WTC11 (cell line): ENCODE results near the gene ABLIM2.

Experiments used
- ATF1 ChIP-seq: sonication (generic); formaldehyde crosslinking; IDR thresholded peaks from 2 replicates; pipeline ENCODE4 v1.8.1; 2023; ENCODE audit warnings: mild to moderate bottlenecking, moderate library complexity, missing genetic modification reagents
- CREB1 ChIP-seq: sonication (generic); formaldehyde crosslinking; IDR thresholded peaks from 2 replicates; pipeline ENCODE4 v1.8.0; 2023; ENCODE audit warnings: mild to moderate bottlenecking, missing genetic modification reagents
- HMGA2 ChIP-seq: fragments of 250-450 bp; sonication (Bioruptor Pico); IDR thresholded peaks from 2 replicates; pipeline ENCODE4 v1.4.0; 2021; ENCODE audit warnings: mild to moderate bottlenecking, moderate library complexity
- JUN ChIP-seq: sonication (generic); formaldehyde crosslinking; IDR thresholded peaks from 2 replicates; pipeline ENCODE4 v1.8.0; 2023; ENCODE audit warnings: mild to moderate bottlenecking, missing genetic modification reagents
- RORB ChIP-seq: fragments of 250-450 bp; sonication (Bioruptor Pico); IDR thresholded peaks from 2 replicates; pipeline ENCODE4 v1.9.0; 2021; ENCODE audit warnings: mild to moderate bottlenecking
- SP1 ChIP-seq: sonication (generic); formaldehyde crosslinking; conservative IDR thresholded peaks from 2 replicates; pipeline ENCODE4 v1.8.1; 2022; ENCODE audit warnings: missing genetic modification reagents
- ZNF232 ChIP-seq: sonication (generic); formaldehyde crosslinking; IDR thresholded peaks from 2 replicates; pipeline ENCODE4 v1.8.0; 2022; ENCODE audit warnings: mild to moderate bottlenecking, missing genetic modification reagents
- TF ChIP-seq, protein P1 (sequence below): fragments of 200-600 bp; IDR thresholded peaks from 2 replicates; pipeline ENCODE4 v1.8.0; 2022; ENCODE audit warnings: antibody characterized with exemption
- TF ChIP-seq, protein P2 (sequence below): sonication (generic); formaldehyde crosslinking; IDR thresholded peaks from 2 replicates; pipeline ENCODE4 v1.8.1; 2023; ENCODE audit warnings: mild to moderate bottlenecking, missing genetic modification reagents, moderate library complexity
- TF ChIP-seq, protein P3 (sequence below): sonication (generic); formaldehyde crosslinking; IDR thresholded peaks from 2 replicates; pipeline ENCODE4 v1.8.1; 2023; ENCODE audit warnings: mild to moderate bottlenecking, moderate library complexity, missing genetic modification reagents
- TF ChIP-seq, protein P4 (sequence below): sonication (generic); formaldehyde crosslinking; IDR thresholded peaks from 2 replicates; pipeline ENCODE4 v1.8.0; 2022; ENCODE audit warnings: mild to moderate bottlenecking, missing genetic modification reagents

DNA sequence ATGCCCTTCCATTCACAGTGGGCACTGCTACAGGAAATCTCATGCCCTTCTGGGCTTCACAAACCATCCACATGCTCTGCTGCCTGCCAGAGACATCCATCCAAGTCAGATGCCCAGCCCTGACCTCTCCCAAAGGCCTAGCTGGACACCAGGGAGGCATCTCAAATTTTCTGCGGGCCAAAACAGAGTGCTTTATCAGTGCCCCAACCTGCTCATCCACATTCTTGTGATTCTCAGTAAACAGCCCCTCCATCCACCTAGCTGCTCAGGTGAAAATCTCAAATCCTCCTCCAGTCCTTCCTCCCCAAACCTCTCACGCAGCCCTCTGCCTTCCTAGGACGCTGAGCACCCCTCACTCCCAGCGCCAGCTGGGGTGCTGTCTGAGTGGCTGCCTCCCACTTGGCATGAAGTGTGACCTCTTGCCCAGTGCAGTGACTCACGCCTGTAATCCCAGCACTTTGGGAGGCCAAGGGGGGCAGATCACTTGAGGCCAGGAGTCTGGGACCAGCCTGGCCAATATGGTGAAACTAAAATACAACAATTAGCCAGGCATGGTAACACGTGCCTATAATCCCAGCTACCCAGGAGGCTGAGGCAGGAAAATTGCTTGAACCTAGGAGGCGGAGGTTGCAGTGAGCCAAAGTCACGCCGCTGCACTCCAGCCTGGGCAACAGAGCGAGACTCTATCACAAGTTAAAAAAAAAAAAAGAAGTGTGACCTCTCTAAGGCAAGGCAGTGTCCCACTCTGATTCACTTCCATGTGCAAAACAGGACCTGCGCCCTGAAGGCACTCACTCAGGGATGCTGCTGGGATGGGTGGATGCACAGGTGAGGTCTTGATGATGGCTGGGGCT, 217.3 kb downstream of the ABLIM2 start:
- TF ChIP-seq, protein P1, sequence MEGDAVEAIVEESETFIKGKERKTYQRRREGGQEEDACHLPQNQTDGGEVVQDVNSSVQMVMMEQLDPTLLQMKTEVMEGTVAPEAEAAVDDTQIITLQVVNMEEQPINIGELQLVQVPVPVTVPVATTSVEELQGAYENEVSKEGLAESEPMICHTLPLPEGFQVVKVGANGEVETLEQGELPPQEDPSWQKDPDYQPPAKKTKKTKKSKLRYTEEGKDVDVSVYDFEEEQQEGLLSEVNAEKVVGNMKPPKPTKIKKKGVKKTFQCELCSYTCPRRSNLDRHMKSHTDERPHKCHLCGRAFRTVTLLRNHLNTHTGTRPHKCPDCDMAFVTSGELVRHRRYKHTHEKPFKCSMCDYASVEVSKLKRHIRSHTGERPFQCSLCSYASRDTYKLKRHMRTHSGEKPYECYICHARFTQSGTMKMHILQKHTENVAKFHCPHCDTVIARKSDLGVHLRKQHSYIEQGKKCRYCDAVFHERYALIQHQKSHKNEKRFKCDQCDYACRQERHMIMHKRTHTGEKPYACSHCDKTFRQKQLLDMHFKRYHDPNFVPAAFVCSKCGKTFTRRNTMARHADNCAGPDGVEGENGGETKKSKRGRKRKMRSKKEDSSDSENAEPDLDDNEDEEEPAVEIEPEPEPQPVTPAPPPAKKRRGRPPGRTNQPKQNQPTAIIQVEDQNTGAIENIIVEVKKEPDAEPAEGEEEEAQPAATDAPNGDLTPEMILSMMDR: no peak
- TF ChIP-seq ATF1 (no peak), CREB1 (no peak), JUN (CRISPR knock-in tag) (no peak), SP1 (CRISPR knock-in tag) (no peak), HMGA2 (CRISPR knock-in tag) (no peak), RORB (CRISPR knock-in tag) (no peak), ZNF232 (CRISPR knock-in tag) (no peak)
- TF ChIP-seq, protein P2, sequence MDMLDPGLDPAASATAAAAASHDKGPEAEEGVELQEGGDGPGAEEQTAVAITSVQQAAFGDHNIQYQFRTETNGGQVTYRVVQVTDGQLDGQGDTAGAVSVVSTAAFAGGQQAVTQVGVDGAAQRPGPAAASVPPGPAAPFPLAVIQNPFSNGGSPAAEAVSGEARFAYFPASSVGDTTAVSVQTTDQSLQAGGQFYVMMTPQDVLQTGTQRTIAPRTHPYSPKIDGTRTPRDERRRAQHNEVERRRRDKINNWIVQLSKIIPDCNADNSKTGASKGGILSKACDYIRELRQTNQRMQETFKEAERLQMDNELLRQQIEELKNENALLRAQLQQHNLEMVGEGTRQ: no peak; the same call in 1 of the 2 replicates
- TF ChIP-seq, protein P3, sequence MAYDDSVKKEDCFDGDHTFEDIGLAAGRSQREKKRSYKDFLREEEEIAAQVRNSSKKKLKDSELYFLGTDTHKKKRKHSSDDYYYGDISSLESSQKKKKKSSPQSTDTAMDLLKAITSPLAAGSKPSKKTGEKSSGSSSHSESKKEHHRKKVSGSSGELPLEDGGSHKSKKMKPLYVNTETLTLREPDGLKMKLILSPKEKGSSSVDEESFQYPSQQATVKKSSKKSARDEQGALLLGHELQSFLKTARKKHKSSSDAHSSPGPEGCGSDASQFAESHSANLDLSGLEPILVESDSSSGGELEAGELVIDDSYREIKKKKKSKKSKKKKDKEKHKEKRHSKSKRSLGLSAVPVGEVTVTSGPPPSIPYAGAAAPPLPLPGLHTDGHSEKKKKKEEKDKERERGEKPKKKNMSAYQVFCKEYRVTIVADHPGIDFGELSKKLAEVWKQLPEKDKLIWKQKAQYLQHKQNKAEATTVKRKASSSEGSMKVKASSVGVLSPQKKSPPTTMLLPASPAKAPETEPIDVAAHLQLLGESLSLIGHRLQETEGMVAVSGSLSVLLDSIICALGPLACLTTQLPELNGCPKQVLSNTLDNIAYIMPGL (CRISPR knock-in tag): no peak
- TF ChIP-seq, protein P4, sequence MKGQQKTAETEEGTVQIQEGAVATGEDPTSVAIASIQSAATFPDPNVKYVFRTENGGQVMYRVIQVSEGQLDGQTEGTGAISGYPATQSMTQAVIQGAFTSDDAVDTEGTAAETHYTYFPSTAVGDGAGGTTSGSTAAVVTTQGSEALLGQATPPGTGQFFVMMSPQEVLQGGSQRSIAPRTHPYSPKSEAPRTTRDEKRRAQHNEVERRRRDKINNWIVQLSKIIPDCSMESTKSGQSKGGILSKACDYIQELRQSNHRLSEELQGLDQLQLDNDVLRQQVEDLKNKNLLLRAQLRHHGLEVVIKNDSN: no peak
